Testis (tissue), 2 donors: ENCODE results near the gene TBX2.

ENCODE experiments used
- CTCF ChIP-seq, 3 experiments: fragments of 450-650 bp in 2 of 3; fragments of 200-600 bp in 1 of 3; sonication (generic) in 1 of 3; IDR thresholded peaks; one replicate each; pipeline ENCODE4 v1.5.1; 2016 to 2019; ENCODE audit warnings: antibody characterized with exemption in 3 of 3, mild to moderate bottlenecking in 2 of 3, moderate library complexity in 1 of 3
- POLR2A ChIP-seq: fragments of 450-650 bp; IDR thresholded peaks from one replicate; pipeline ENCODE4 v1.6.1; 2017; ENCODE audit warnings: antibody characterized with exemption, mild to moderate bottlenecking, moderate library complexity

GRCh38 chr17:61449707-61450640 is 50.3 kb downstream of the TBX2 start:
- TF ChIP-seq CTCF (IDR thresholded peaks at IDR 0.05) (no peak), POLR2A (no peak)
